LHCN-M2 (cell line): Measurements from ENCODE around the gene HMGN3. TPM values are rescaled to one million over a fixed set of nuclear protein-coding genes. Genes with fewer than 3 reads are reported as not detected.
"Not testable (repeated sequence)": the region's sequence is repeated elsewhere in the genome, so short reads cannot be mapped to it uniquely, and the experiment has no call there.

Experiments used
- DNase-seq: peaks from one replicate; pipeline ENCODE4 v3.0.0-alpha.2; 2012; ENCODE audit warnings: low read depth
- polyA plus RNA-seq: library from polyadenylated mRNA; unstranded; fragments of >200 nt; gene quantifications from one replicate; pipeline ENCODE4 v1.2.1, GENCODE V29; 2012; ENCODE audit warnings: missing spikeins
- total RNA-seq: library from RNA; depleted of rRNA; stranded (reverse); fragments of >200 nt; gene quantifications from 2 replicates; pipeline ENCODE4 v1.2.3, GENCODE V29; 2014; rRNA removed

HMGN3 gene
- 67.8 and 80.7 TPM in 2 replicates for total RNA-seq
- 52.0 TPM for polyA plus RNA-seq

- peak; percentile 93 for DNase-seq
Measured at GRCh38 chr6:79234150-79235022, at the start of gene HMGN3. Gene HMGN3 (minus strand): TSS chr6:79234682.

DNA sequence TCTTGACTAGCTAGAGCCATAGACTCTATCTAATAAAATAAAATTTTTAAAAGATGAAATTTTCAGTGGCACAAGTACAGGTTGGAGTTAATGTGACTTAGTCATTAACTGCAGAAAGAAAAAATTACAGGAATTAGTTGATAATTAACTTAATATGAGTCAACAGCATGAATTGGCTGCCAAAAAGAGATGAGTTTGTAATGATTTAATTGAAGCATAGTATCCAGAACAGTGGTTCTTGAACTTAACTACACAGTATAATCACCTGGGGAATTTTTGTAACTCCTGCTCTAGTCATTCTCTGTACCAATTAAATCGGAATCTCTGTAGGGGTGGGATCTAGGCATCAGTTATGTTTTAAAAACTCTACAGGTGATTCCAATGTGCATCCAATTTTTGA, 46.3 kb upstream of the HMGN3 start:
- no peak for DNase-seq

DNA sequence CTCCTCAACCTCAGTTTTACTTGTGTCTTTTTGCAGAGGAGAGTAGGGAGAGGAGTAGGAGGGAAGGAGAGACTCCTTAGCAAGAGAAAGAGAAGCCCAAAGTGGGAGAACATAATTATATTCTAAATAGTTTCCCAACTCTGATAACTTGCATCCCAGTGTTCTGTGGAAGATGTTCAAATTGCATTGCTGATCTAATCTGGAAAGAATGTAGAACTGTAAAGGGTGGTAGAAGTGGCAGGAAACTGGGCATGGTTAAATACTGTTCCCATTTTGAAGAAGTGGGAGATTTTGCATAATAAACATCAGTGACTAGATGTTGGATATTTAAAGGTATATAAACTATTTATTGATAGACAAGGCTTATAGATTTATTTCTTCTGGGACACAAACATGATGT, 42.6 kb upstream of the HMGN3 start:
- DNase-seq, result peak; percentile 76

DNA sequence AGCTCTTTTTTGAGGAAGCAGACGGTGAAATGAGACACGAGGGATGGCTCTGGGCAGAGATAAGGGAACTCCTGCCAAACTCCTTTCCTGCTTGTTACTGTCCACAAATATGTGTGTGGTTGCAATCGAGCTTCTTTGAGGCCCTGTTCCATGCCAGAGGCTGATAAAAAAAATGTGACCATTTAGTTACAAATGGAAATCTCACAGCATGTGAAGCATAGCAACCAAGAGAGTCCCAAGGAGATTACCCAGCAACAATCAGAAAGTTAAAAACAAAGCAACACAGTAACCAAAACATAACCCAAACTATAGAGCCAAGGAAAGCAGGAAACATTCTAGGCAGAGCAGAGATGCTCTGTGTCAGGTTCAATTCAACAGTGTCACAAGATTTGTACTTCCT, 35.4 kb upstream of the HMGN3 start:
- DNase-seq, result peak; percentile 91

DNA sequence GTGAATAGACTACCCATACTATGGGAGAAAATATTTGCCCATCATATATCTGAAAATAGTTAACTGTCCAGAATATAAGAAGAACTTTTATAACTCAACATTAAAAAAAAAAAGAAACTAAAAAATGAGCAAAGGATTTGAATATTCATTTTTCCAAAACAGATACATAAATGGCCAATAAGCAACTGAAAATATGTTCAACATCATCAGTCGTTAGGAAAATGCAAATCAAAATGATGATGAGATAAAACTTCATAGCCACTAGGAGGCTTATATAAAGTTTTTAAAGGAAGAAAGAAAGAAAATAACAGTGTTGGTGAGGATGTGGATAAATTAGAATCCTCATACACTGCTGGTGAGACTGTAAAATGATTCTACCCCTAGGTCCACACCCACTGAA, 32.6 kb upstream of the HMGN3 start:
- peak; percentile 4 for DNase-seq

- no peak for DNase-seq
Measured at GRCh38 chr6:79266051-79266450, 31.6 kb upstream of the HMGN3 start.

GRCh38 chr6:79263359-79263758, 28.9 kb upstream of the HMGN3 start:
- DNase-seq, result no peak

DNA sequence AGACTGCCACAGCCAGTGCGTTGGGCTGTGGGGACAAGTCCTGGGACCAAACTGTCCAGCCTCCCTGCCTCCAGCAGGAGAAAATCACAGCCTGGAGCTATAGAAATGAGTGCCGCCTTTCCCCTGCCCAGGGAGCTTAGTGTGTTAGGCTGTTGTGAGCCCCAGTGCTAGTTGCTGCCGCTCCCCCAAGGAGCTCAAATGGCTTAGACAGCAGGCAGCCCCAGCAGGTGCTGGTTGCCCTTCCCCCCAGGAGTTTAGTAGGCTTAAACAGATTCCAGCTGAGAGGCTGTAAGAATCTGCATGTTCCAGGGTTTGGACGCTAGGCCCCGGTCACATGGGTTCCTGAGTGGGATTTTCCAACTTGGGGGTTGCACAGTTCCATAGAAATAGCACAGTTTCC, 27.2 kb upstream of the HMGN3 start:
- DNase-seq, result no peak

GRCh38 chr6:79260772-79261171, 26.3 kb upstream of the HMGN3 start:
- DNase-seq, result no peak

DNA sequence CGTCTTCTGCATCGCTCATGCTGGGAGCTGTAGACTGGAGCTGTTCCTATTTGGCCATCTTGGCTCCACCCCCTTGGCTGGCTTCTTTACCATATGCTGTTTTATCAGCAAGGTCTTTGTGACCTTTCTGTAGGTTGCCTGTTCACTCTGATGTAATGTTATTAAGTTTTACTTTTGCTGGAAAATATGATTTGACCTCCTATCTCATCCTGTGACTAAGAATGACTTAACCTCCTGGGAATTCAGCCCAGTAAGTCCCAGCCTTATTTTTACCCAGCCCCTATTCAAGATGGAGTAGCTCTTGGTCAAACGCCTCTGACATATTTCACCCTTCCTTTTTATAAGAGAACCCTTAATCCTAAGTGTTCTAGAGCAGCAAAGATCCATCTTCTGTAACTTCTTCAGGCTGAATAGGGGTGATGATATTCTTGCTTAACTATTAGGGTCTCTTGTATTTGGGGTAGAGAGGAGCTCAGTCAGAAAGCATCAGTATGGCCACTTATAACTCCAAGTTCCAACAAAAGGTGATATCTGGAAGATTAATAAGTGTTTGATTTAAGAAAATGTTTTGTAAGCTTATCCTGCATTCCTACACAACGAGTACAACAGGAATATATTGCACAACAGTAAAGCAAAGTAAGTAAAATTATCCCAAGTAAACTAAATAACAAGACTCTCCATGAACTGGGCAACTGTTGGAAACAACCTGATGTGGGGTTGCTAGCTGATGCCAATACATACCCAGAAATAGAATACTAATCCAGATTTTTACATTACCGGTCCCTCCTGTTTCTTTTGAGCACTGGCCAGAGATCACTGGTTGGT, 23.1 kb upstream of the HMGN3 start:
- peak; percentile 62 for DNase-seq

- DNase-seq, result not testable (repeated sequence)
Measured at GRCh38 chr6:79256770-79257169, 22.3 kb upstream of the HMGN3 start.

GRCh38 chr6:79255086-79255485, 20.6 kb upstream of the HMGN3 start:
- DNase-seq, result not testable (repeated sequence)

GRCh38 chr6:79250559-79250958, 16.1 kb upstream of the HMGN3 start:
- no peak for DNase-seq

DNA sequence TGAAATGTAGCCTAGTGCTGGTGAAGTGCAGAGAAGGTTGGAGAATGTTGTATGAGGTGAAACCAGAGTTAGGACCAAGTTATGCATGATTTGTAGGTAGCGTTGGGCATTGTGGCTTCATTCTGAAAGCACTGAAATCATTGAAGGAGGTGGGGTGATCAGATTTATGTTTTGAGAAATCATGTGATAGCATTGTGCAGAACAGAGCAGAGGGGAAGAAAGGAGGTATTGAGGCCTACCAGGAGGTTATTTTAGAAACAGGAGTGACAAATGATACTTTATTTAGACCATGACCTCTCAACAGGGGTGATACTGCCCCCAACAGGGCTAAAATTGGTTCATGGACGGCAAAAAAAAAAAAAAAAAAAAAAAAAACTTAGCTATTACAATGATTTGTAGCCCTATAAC, 15.6 kb upstream of the HMGN3 start:
- DNase-seq, result no peak

DNA sequence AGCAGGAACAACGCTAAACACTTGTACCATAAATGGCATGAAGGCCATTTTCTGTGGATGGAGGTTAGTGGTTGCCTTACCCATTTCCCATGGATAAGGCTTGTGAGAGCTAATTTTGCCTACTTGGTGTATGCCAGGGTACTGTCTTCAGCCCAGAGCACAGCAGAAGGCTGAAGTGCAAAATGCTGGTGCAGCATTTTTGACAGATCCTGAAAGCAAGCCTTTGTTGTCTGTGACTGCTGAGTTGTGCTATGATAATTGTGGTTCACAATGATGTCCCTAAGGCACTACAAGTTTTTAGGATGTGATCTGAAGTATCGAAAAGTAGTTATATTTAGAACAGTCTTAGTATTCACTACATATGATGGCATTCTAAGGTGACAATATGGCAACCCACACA, 14.7 kb upstream of the HMGN3 start:
- DNase-seq, result no peak

DNA sequence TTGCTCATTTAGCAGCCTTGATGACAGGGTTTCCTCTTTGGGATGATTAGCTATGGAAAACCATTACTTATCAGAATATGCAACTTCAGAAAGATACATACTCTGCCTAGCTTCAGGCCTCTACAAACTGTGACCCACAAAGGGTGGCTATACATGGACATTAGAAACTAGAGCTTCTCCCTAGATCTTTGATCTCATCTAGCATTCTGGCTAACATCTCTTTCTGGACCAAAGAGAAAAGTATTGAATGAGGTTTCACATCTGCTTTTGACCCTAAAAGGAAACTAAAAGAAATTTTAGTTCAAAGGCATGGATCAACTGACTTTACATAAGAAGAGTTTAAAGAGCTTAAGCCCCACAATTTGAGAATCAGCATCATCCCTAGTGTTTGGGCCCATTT, 12.4 kb upstream of the HMGN3 start:
- DNase-seq, result no peak

DNA sequence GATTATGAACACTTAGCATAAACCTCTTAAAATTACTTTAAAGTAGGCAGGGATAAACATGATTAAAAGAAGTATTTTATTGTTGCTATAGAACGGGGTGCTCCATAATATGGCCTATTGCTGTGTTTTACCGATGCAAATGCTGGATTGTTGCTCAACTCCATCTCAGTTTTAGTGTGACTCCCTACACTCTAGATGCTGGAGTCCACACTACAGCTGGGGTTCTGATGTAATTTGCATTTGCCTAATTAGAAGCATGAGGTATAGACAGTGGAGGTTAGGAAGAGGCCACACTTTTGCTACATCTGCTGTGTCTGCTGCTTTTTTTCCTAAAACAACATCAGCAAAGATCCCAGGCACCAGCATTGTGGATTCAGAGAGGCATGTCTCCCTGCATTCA, 6.7 kb upstream of the HMGN3 start:
- no peak for DNase-seq

GRCh38 chr6:79240509-79240908, 6.0 kb upstream of the HMGN3 start:
- peak; percentile 17 for DNase-seq

DNA sequence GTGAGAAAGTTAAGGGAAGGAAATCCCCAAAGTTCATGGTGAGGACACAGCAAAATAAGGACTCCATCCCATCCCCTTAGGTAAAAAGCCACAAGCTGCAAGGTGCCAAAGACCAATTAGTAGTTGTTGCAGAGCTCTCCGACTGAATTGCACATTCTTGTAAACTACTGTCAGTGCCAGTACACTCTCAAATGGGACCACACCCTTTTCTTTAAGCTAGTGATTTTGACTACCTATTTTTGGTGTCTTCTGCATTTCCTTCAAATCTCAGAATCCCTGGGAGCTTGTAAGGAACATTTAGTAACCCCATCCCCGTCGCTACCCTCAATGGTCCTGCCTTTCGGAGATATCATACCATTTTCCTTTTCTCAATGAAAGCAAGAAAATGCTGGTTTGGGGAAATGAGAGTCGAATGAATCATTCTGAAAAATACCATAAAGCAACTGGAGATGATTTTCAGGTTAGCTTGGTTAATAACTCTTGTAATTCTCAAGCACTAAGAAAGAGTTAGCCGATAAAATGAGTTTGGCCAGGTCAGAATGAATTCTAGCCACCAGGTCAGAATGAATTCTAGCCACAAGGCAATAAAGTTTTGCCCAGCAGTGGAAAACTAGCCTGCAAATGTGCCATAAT, 5.2 kb upstream of the HMGN3 start:
- no peak for DNase-seq

GRCh38 chr6:79238919-79239318, 4.4 kb upstream of the HMGN3 start:
- DNase-seq, result no peak

DNA sequence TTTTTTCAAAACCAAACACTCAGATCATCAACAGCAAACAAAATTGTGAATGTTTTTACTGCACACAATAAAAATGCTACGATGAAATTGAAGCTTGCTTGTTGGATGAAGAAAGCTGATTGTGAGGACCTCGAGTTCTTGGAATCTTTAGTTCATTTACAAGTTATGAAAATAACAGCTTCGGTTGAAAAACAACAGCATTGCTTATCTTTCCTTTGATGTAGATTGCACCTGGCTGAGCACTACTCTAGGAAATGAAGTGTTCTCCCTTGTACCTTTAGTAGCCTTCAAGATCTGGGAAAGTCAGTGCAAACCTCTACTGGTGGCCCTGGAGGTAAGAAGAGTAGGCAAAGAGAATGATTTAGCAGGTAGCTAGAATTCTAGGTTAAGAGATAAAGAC, 2.2 kb upstream of the HMGN3 start:
- no peak for DNase-seq

DNA sequence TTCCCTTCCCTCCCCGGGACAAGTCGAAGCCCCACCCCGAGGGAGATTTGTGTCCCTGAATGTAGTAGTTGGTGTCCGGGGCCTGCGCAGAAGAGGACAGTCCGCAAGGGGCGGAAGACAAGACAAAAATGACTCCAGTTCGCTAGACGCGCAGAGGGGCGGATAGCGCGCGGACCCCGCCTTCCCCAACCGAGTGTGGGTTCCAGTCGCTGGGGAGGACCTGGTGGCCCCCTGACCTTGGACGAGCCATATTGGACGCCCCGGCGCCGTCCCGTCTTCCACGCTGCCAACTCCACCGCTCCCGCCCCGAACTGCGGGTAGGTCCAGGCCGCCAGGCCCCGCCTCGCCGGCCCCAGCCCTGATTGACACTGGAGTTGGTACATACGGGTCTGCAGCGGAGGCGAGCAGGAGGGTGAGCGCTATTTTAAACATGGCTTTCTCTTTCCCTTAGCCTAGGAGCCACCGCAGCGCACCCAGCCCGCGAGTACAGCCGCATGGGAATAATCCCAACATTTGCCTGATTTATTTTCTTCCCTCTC, 802 bp downstream of the HMGN3 start:
- DNase-seq, result peak; percentile 91
